ENCODE data around the gene FOXP1. TPM values are rescaled to one million over a fixed set of nuclear protein-coding genes. Genes with fewer than 3 reads are reported as not detected.
A peak's percentile ranks its signal among the peaks of the same experiment; 100 is the strongest.

The FOXP1 gene
- total RNA-seq, 1 donor from 2014 or later: 41.2 TPM

GRCh38 chr3:71243229-71243628 lies 340.3 kb downstream of the FOXP1 start:
- DNase-seq: no peak
- TF ChIP-seq, protein P1, sequence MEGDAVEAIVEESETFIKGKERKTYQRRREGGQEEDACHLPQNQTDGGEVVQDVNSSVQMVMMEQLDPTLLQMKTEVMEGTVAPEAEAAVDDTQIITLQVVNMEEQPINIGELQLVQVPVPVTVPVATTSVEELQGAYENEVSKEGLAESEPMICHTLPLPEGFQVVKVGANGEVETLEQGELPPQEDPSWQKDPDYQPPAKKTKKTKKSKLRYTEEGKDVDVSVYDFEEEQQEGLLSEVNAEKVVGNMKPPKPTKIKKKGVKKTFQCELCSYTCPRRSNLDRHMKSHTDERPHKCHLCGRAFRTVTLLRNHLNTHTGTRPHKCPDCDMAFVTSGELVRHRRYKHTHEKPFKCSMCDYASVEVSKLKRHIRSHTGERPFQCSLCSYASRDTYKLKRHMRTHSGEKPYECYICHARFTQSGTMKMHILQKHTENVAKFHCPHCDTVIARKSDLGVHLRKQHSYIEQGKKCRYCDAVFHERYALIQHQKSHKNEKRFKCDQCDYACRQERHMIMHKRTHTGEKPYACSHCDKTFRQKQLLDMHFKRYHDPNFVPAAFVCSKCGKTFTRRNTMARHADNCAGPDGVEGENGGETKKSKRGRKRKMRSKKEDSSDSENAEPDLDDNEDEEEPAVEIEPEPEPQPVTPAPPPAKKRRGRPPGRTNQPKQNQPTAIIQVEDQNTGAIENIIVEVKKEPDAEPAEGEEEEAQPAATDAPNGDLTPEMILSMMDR (IDR thresholded peaks at IDR 0.05; ENCODE audit: borderline replicate concordance): no peak
- Histone ChIP-seq H3K9me3 (replicated peaks) (no peaks in the 10 kb centered on the region), H3K27ac (replicated peaks) (peak overlapping the region; percentile 78), H3K27me3 (ENCODE audit: low read depth) (no peaks in the 10 kb centered on the region), H3K36me3 (no peaks in the 10 kb centered on the region), H3K4me1 (peaks cover 68% of the 10 kb centered on the region), H3K4me3 (peak overlapping the region; percentile 62)
- intact Hi-C loops (cut with micrococcal nuclease): no loop called here

- Histone ChIP-seq H3K4me1 (peaks cover 64% of the 10 kb centered on the region), H3K27ac (replicated peaks) (peak overlapping the region; percentile 78), H3K27me3 (ENCODE audit: low read depth) (no peaks in the 10 kb centered on the region), H3K36me3 (no peaks in the 10 kb centered on the region), H3K4me3 (no peak overlapping the region), H3K9me3 (replicated peaks) (no peaks in the 10 kb centered on the region)
- DNase-seq: no peak
- intact Hi-C loops (cut with micrococcal nuclease): no loop called here
- TF ChIP-seq, protein P1 (IDR thresholded peaks at IDR 0.05; ENCODE audit: borderline replicate concordance): no peak
These were observed 341.5 kb downstream of the FOXP1 start for GRCh38 chr3:71241981-71242560.

DNA sequence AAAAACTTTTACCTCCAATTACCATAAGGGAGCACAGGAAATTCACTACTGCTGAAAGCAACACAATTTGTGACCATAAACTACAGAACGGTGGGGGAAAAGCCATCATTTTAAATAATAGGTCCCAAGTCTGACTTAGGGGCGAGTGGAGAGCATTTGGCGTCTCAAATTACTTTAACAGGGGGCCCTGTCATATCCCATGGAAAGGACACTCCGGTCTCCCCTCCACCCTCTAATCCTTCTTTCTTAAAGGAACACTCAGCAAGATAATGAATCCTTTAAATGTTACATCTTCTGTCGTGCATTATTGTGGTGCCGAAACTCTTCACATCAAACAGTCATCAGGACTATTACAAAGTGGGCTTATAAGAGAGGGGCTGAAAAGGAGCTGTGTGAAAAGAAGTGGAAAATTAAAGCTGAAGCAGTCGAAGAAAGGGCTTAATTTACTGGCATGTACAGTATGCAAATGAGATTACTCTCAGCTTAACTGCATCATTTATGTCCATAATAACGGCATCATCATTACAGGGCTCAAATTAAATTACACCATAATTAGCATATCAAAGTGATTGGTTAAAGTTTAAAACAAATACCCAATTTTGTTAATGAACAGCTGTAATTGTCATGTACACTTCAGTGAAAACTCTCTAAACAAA lies 342.2 kb downstream of the FOXP1 start:
- Histone ChIP-seq H3K27ac (replicated peaks) (peak overlapping the region; percentile 78), H3K9me3 (replicated peaks) (no peaks in the 10 kb centered on the region), H3K27me3 (ENCODE audit: low read depth) (no peaks in the 10 kb centered on the region), H3K36me3 (no peaks in the 10 kb centered on the region), H3K4me1 (peaks cover 57% of the 10 kb centered on the region), H3K4me3 (no peak overlapping the region)
- intact Hi-C loops (cut with micrococcal nuclease): no loop called here
- DNase-seq: no peak
- TF ChIP-seq, protein P1 (IDR thresholded peaks at IDR 0.05; ENCODE audit: borderline replicate concordance): no peak

DNA sequence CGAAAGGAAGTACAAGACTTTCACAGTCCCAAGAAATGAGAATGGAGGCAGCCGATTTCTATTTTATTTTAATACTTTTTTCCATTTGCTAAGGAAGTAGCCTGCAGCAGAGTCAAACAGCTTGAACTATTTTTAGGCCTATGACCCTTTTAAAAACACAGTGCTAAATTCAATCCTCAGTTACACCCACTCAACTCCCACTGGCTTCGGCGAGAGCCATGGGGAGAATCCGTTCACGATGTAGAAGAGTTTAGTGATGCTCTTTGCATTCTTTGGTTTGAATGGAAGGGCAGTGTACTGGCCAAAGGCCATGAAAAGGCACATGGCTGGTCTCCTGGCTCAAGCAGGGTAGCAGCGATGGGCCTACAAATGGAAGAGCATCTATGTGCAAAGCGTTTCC lies 343.5 kb downstream of the FOXP1 start:
- H3K27ac ChIP-seq (replicated peaks): peak overlapping the region; percentile 42
- no peaks in the 10 kb centered on the region for H3K36me3 ChIP-seq
- no peak overlapping the region for H3K4me3 ChIP-seq
- no peaks in the 10 kb centered on the region for H3K27me3 ChIP-seq (ENCODE audit: low read depth)
- TF ChIP-seq, protein P1 (IDR thresholded peaks at IDR 0.05; ENCODE audit: borderline replicate concordance): no peak
- no peaks in the 10 kb centered on the region for H3K9me3 ChIP-seq (replicated peaks)
- intact Hi-C loops (cut with micrococcal nuclease): no loop called here
- peaks cover 44% of the 10 kb centered on the region for H3K4me1 ChIP-seq
- DNase-seq: no peak

DNA sequence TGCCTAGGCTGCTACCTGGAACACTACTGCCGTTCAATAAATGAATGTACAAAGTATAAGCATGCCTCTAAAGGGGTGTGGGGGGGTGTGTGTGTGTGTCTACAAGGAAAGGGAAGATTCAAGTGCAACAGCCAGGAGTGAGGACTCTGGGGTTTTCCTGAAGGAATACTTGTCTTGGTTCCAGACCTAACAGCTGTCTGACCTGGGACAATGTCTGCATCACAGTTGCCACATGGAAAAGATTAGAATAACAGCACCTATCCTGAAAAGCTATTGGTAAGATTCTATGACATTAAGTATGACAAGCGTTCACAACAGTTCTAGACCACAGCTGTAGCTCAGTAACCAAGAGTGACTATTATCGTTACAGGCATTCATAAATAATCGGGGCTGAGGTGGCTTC lies 345.2 kb downstream of the FOXP1 start:
- intact Hi-C loops (cut with micrococcal nuclease): no loop called here
- H3K27ac ChIP-seq (replicated peaks): no peak overlapping the region
- no peak for DNase-seq

More for the DNA sequence above, 345.2 kb downstream of the FOXP1 start:
- TF ChIP-seq, protein P1 (IDR thresholded peaks at IDR 0.05; ENCODE audit: borderline replicate concordance): no peak
- Histone ChIP-seq H3K9me3 (replicated peaks) (no peaks in the 10 kb centered on the region), H3K4me1 (peaks cover 36% of the 10 kb centered on the region), H3K36me3 (no peaks in the 10 kb centered on the region), H3K27me3 (ENCODE audit: low read depth) (no peaks in the 10 kb centered on the region), H3K4me3 (no peak overlapping the region)
